Measurements from ENCODE around the gene MCTP1.
"Not testable (repeated sequence)": the region's sequence is repeated elsewhere in the genome, so short reads cannot be mapped to it uniquely, and the experiment has no call there.

The MCTP1 gene

GRCh38 chr5:95251185-95251584, 33.7 kb downstream of the MCTP1 start:
- no peak for DNase-seq (ENCODE audit: low spot score)

GRCh38 chr5:95244479-95244878, 40.4 kb downstream of the MCTP1 start:
- DNase-seq (ENCODE audit: low spot score), result no peak

- DNase-seq (ENCODE audit: low spot score), result no peak
Measured at GRCh38 chr5:95241635-95242034, 43.3 kb downstream of the MCTP1 start.

- no peak for DNase-seq (ENCODE audit: low spot score)
Measured at GRCh38 chr5:95241161-95241560, 43.7 kb downstream of the MCTP1 start.

- no peak for DNase-seq (ENCODE audit: low spot score)
Measured at GRCh38 chr5:95238560-95239325, 46.2 kb downstream of the MCTP1 start.

GRCh38 chr5:95237324-95237723, 47.6 kb downstream of the MCTP1 start:
- no peak for DNase-seq (ENCODE audit: low spot score)

GRCh38 chr5:95235439-95235982, 49.4 kb downstream of the MCTP1 start:
- DNase-seq (ENCODE audit: low spot score), result no peak

- no peak for DNase-seq (ENCODE audit: low spot score)
Measured at GRCh38 chr5:95229646-95230045, 55.2 kb downstream of the MCTP1 start.

- no peak for DNase-seq (ENCODE audit: low spot score)
Measured at GRCh38 chr5:95224701-95225459, 60.0 kb downstream of the MCTP1 start.

GRCh38 chr5:95223566-95224258, 61.2 kb downstream of the MCTP1 start:
- no peak for DNase-seq (ENCODE audit: low spot score)

GRCh38 chr5:95222836-95223235, 62.1 kb downstream of the MCTP1 start:
- no peak for DNase-seq (ENCODE audit: low spot score)

GRCh38 chr5:95221234-95221633, 63.7 kb downstream of the MCTP1 start:
- DNase-seq (ENCODE audit: low spot score), result no peak

- DNase-seq (ENCODE audit: low spot score), result no peak
Measured at GRCh38 chr5:95220381-95220780, 64.5 kb downstream of the MCTP1 start.

- DNase-seq (ENCODE audit: low spot score), result no peak
Measured at GRCh38 chr5:95219411-95219810, 65.5 kb downstream of the MCTP1 start.

- DNase-seq (ENCODE audit: low spot score), result no peak
Measured at GRCh38 chr5:95217881-95218280, 67.0 kb downstream of the MCTP1 start.

- no peak for DNase-seq (ENCODE audit: low spot score)
Measured at GRCh38 chr5:95217351-95217750, 67.5 kb downstream of the MCTP1 start.

- DNase-seq (ENCODE audit: low spot score), result no peak
Measured at GRCh38 chr5:95216136-95216955, 68.5 kb downstream of the MCTP1 start.

GRCh38 chr5:95207811-95208210, 77.1 kb downstream of the MCTP1 start:
- DNase-seq (ENCODE audit: low spot score), result not testable (repeated sequence)

- no peak for DNase-seq (ENCODE audit: low spot score)
Measured at GRCh38 chr5:95194856-95195255, 90.0 kb downstream of the MCTP1 start.

GRCh38 chr5:95191330-95191729, 93.6 kb downstream of the MCTP1 start:
- DNase-seq (ENCODE audit: low spot score), result no peak

- DNase-seq (ENCODE audit: low spot score), result no peak
Measured at GRCh38 chr5:95184924-95185323, 100.0 kb downstream of the MCTP1 start.

GRCh38 chr5:95181644-95182043, 103.2 kb downstream of the MCTP1 start:
- no peak for DNase-seq (ENCODE audit: low spot score)

Data from hematopoietic multipotent progenitor cell treated with erythropoietin and hydrocortisone succinate and interleukin-3 and kit ligand, for 17 days (in vitro differentiated cells).